ENCODE results near the gene MBP. TPM values are rescaled to one million over a fixed set of nuclear protein-coding genes. Genes with fewer than 3 reads are reported as not detected.
A peak's percentile ranks its signal among the peaks of the same experiment; 100 is the strongest.

The MBP gene
- polyA plus RNA-seq, 4 donors, result 14.3 to 34.3 (median 23.0) TPM

DNA sequence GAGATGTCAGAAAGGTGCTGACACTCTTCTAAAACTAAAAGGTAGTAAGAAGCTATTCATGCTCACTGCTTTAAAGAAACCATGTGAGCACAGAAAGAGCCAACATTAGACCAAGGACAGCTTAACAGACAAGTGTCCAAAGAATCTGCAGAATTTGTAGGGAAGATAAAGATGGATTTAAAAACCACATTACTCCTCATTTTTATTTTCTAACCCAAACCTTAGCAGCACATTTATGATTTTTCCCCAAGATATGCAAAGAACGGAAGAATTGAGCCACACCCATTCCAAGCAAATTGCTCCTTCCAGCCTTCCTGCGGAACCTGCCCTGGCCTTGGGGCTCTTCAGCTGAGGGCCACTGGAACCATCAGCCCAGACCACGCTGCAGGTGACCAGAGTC is 26.9 kb downstream of the MBP start:
- no peak for FAIRE-seq
- Histone ChIP-seq H3K4me3 (ENCODE audit: low read depth in 1 of 3, low read length in 3 of 3) (no peak overlapping the region), H3K9me3 (ENCODE audit: control insufficient read depth in 2 of 2, insufficient read depth in 1 of 2, low read depth in 1 of 2, low read length in 1 of 2) (no peaks in the 10 kb centered on the region), H3K4me1 (ENCODE audit: control insufficient read depth in 3 of 3, insufficient read depth in 2 of 3, low read depth in 1 of 3, low read length in 2 of 3) (peaks cover 23 to 41% (median 30%) of the 10 kb centered on the region in 3 donors), H3K27ac (ENCODE audit: low read depth in 1 of 3, low read length in 2 of 3) (peak overlapping the region in 2 of 3 donors; percentile 7 to 50), H3K36me3 (ENCODE audit: control insufficient read depth in 3 of 3, insufficient read depth in 2 of 3, low read depth in 1 of 3, low read length in 3 of 3) (peaks cover 0 to 42% (median 2%) of the 10 kb centered on the region in 3 donors), H3K27me3 (ENCODE audit: control insufficient read depth in 3 of 3, insufficient read depth in 3 of 3, low read length in 3 of 3) (no peaks in the 10 kb centered on the region)
- WGBS, 3 donors, result 61 to 76% (median 70%) methylated on average over 3 of the region's 3 CpGs
- DNase-seq, result no peak

DNA sequence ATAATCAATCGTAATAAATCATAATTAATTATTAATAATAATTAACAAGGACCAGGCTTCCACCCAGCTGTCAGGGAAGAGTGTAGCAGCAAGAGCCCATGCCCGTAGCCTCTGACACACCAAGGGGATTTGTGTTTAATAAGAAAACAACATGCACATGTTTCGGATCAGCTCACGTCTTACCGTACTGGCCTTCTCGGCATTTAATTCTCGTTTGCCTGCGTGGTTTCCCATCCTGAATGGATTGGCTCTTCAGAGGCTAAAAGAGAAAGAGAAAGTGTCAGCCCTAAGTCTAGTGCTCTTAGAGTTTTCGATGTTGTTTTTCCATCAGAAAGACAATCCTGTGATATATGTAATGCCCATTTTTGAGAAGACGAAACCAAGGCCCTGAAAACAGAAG is 27.6 kb downstream of the MBP start:
- peak overlapping the region in 1 of 3 donors; percentile 14 for H3K27ac ChIP-seq (ENCODE audit: low read depth in 1 of 3, low read length in 2 of 3)
- H3K27me3 ChIP-seq (ENCODE audit: control insufficient read depth in 3 of 3, insufficient read depth in 3 of 3, low read length in 3 of 3), result no peaks in the 10 kb centered on the region
- peaks cover 23 to 42% (median 30%) of the 10 kb centered on the region in 3 donors for H3K4me1 ChIP-seq (ENCODE audit: control insufficient read depth in 3 of 3, insufficient read depth in 2 of 3, low read depth in 1 of 3, low read length in 2 of 3)
- no peaks in the 10 kb centered on the region for H3K9me3 ChIP-seq (ENCODE audit: control insufficient read depth in 2 of 2, insufficient read depth in 1 of 2, low read depth in 1 of 2, low read length in 1 of 2)
- peaks cover 0 to 46% (median 2%) of the 10 kb centered on the region in 3 donors for H3K36me3 ChIP-seq (ENCODE audit: control insufficient read depth in 3 of 3, insufficient read depth in 2 of 3, low read depth in 1 of 3, low read length in 3 of 3)
- FAIRE-seq (no peak), DNase-seq (no peak)
- H3K4me3 ChIP-seq (ENCODE audit: low read depth in 1 of 3, low read length in 3 of 3), result no peak overlapping the region
- 66 to 78% (median 74%) methylated on average over 10 of the region's 10 CpGs for WGBS, 3 donors

DNA sequence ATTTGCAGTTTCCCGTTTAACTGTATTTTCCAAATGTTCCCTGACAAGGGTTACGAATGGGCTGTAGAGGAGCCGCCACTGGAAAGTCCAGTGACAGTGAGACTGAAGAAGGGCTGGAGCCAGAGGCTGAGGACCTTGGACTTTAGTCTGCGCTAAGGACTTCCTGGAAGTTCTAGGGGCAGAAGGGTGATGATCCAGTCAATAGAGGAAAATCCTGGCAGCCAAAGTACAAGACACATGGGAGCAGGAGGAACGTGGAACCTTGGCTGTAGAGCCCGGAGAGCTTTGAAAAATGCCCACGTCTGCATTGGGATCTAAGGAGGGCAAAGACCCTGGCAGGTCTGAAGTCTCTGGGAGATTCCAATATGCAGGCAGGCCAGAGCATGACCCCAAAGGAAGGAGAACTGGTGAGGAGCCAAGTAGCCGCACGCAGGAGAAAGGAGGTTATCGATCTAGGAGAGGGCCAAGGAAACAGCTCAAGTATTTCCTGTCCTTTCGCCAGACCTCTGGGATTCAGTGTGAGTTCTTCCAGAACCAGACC is 28.5 kb downstream of the MBP start:
- peak overlapping the region; percentile 60 to 68 (median 67) for H3K27ac ChIP-seq (ENCODE audit: low read depth in 1 of 3, low read length in 2 of 3)
- 48 to 63% (median 59%) methylated on average over 11 of the region's 11 CpGs for whole genome bisulfite sequencing, 3 donors
- H3K27me3 ChIP-seq (ENCODE audit: control insufficient read depth in 3 of 3, insufficient read depth in 3 of 3, low read length in 3 of 3), result no peaks in the 10 kb centered on the region
- DNase-seq (peak; percentile 63 to 91), FAIRE-seq (no peak)
- no peak overlapping the region for H3K4me3 ChIP-seq (ENCODE audit: low read depth in 1 of 3, low read length in 3 of 3)
- H3K9me3 ChIP-seq (ENCODE audit: control insufficient read depth in 2 of 2, insufficient read depth in 1 of 2, low read depth in 1 of 2, low read length in 1 of 2), result no peaks in the 10 kb centered on the region
- peaks cover 0 to 56% (median 2%) of the 10 kb centered on the region in 3 donors for H3K36me3 ChIP-seq (ENCODE audit: control insufficient read depth in 3 of 3, insufficient read depth in 2 of 3, low read depth in 1 of 3, low read length in 3 of 3)
- peaks cover 22 to 41% (median 30%) of the 10 kb centered on the region in 3 donors for H3K4me1 ChIP-seq (ENCODE audit: control insufficient read depth in 3 of 3, insufficient read depth in 2 of 3, low read depth in 1 of 3, low read length in 2 of 3)

DNA sequence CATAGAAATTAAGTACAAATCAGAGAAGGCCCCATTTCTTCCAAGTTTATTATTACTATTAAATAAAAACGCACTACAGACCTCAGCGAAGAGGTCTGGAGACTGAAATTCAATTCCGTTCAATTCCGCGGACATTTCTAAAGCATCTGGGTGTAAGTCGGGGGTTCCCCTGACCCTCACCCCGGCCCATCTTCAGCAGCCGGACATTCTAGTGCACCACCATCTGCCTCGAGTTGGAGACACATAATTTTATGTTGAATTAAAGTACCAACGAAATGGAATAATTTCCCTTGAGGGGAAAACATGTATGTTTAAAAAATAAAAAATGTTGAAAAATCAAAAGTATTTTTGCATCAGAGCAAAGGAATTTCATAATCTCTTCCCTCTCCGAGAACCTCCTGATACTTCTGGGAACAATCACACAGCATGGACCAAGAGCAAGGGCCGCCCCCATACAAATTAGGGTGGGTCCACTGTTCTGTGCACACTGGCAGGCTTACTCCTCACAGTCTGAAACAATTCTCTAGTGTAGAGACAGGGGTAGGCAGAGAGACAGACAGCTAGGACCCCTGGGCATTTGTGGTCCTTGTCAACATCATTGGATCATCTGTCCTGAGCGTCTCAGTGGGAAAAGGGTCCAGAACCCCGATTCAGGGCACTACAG is 29.3 kb downstream of the MBP start:
- H3K36me3 ChIP-seq (ENCODE audit: control insufficient read depth in 3 of 3, insufficient read depth in 2 of 3, low read depth in 1 of 3, low read length in 3 of 3), result peaks cover 0 to 56% (median 0%) of the 10 kb centered on the region in 3 donors
- no peak for FAIRE-seq
- peak overlapping the region; percentile 60 to 68 (median 67) for H3K27ac ChIP-seq (ENCODE audit: low read depth in 1 of 3, low read length in 2 of 3)
- DNase-seq, result no peak
- H3K4me1 ChIP-seq (ENCODE audit: control insufficient read depth in 3 of 3, insufficient read depth in 2 of 3, low read depth in 1 of 3, low read length in 2 of 3), result peaks cover 14 to 41% (median 28%) of the 10 kb centered on the region in 3 donors
- WGBS, 3 donors, result 80 to 86% (median 85%) methylated on average over 14 of the region's 14 CpGs
- H3K4me3 ChIP-seq (ENCODE audit: low read depth in 1 of 3, low read length in 3 of 3), result no peak overlapping the region
- no peaks in the 10 kb centered on the region for H3K9me3 ChIP-seq (ENCODE audit: control insufficient read depth in 2 of 2, insufficient read depth in 1 of 2, low read depth in 1 of 2, low read length in 1 of 2)
- H3K27me3 ChIP-seq (ENCODE audit: control insufficient read depth in 3 of 3, insufficient read depth in 3 of 3, low read length in 3 of 3), result no peaks in the 10 kb centered on the region

DNA sequence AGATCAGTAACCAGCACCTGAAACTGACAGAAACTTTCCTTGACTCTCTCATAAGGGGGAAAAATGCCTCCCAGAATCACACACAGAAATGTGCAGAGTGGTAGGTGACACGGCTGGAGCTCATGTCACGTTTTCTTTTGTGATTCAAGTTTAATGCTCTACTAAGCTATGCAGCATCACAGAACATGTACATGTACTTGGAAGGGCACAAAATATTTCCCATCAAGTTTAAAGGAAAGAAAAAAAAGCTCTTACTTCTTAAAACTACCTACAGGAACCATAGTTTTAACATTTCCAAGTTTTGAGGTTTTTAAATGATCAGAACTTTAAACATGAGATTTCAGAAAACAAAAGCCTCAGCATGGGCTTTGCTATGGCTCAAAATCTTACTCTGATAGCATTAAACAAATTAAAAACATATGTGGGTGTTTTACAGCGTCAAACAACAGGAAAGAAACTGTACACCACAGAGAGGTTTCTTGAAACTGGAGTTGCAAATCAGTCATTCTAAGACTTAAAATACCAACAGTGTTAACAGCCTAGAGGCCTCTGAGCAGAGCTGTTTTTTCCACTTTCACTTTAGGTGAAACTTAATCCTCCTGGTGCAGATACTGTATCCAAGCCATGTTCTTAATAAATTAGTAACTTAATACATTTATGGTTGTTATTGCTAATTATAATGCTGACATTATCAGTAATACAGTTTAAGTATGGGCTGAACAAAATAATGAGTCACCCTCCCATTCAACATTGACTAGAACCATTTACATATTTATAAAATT is 30.1 kb downstream of the MBP start:
- Histone ChIP-seq H3K27me3 (ENCODE audit: control insufficient read depth in 3 of 3, insufficient read depth in 3 of 3, low read length in 3 of 3) (no peaks in the 10 kb centered on the region), H3K27ac (ENCODE audit: low read depth in 1 of 3, low read length in 2 of 3) (peak overlapping the region; percentile 0 to 93 (median 84)), H3K36me3 (ENCODE audit: control insufficient read depth in 3 of 3, insufficient read depth in 2 of 3, low read depth in 1 of 3, low read length in 3 of 3) (peaks cover 0 to 58% (median 0%) of the 10 kb centered on the region in 3 donors), H3K9me3 (ENCODE audit: control insufficient read depth in 2 of 2, insufficient read depth in 1 of 2, low read depth in 1 of 2, low read length in 1 of 2) (no peaks in the 10 kb centered on the region), H3K4me3 (ENCODE audit: low read depth in 1 of 3, low read length in 3 of 3) (no peak overlapping the region), H3K4me1 (ENCODE audit: control insufficient read depth in 3 of 3, insufficient read depth in 2 of 3, low read depth in 1 of 3, low read length in 2 of 3) (peaks cover 14 to 39% (median 28%) of the 10 kb centered on the region in 3 donors)
- peak; percentile 91 for FAIRE-seq
- WGBS, 3 donors, result 30 to 40% (median 34%) methylated on average over 3 of the region's 3 CpGs
- DNase-seq, result peak; percentile 37 to 72

DNA sequence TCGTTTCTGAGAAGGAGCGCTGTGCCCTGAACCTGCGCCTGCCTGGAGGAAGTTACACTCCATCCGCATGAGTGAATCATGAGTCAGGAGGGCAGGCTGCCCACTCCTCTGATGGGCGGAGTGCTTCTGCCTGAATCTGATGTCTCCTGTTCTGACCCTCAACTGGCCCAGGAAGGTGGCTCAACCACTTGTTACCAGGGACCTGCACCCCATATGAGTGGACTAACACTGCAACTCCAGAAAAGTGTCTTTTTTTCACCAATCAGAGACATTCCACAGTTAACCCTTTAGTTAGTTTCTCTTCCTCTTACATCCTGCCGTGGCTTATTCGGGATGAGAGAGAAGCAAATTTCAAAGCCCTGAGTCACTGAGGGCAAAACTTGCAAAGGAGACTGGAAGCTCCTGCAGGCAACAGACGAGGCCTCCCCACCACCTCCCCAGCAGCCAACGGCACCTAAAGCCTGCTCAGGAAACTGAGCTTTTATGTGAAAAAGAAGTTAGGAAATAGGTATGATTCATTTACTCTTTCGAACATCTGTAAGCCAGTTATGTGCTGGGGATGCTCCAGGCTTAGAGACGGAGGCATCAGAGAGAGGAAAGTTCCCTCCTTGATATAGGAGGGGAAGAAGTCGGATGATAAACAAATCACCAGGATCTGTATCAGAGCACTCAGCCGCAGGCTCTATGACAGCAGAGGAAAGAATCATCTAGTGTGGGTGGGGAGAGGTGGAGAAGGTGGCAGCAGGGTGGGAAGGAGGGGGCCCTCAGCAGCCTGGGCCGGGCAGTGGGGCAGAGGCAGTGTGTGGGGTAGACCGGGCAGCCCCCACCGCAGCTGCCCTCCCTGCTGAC is 30.9 kb downstream of the MBP start:
- no peak overlapping the region for H3K4me3 ChIP-seq (ENCODE audit: low read depth in 1 of 3, low read length in 3 of 3)
- peaks cover 0 to 65% (median 0%) of the 10 kb centered on the region in 3 donors for H3K36me3 ChIP-seq (ENCODE audit: control insufficient read depth in 3 of 3, insufficient read depth in 2 of 3, low read depth in 1 of 3, low read length in 3 of 3)
- H3K4me1 ChIP-seq (ENCODE audit: control insufficient read depth in 3 of 3, insufficient read depth in 2 of 3, low read depth in 1 of 3, low read length in 2 of 3), result peaks cover 20 to 34% (median 27%) of the 10 kb centered on the region in 3 donors
- DNase-seq, result peak in 1 of 2 donors; percentile 41
- 41 to 77% (median 50%) methylated on average over 16 of the region's 16 CpGs for WGBS, 3 donors
- FAIRE-seq, result no peak
- peak overlapping the region; percentile 0 to 93 (median 84) for H3K27ac ChIP-seq (ENCODE audit: low read depth in 1 of 3, low read length in 2 of 3)
- no peaks in the 10 kb centered on the region for H3K27me3 ChIP-seq (ENCODE audit: control insufficient read depth in 3 of 3, insufficient read depth in 3 of 3, low read length in 3 of 3)
- H3K9me3 ChIP-seq (ENCODE audit: control insufficient read depth in 2 of 2, insufficient read depth in 1 of 2, low read depth in 1 of 2, low read length in 1 of 2), result no peaks in the 10 kb centered on the region

DNA sequence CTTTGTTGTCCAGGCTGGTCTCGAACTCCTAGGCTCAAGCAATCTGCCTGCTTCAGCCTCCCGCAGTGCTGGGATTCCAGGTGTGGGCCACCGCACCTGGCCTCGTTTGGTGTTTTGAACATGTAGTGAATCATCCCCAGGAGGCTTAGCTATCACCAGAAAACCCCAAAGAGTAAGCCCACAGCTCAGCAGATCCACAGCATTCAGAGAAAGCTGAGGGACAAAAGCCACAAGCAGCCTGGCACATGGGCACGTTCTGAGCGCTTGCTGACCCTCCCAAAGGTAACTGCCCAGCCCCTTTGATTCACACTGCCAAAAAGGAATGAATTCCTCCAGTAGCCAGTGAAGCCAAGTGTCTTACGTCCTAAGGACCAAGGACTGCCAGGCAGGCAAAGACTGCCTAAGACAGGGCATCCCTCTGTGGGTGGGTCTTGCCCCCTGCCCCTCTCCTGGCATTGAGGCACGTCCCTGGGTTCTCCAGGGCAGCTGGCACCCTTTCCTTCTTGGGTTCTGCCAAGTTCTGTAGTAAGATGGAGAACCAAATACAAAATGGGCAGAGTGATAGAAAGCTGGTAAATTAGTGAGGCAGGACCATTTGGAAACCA is 31.7 kb downstream of the MBP start:
- H3K27me3 ChIP-seq (ENCODE audit: control insufficient read depth in 3 of 3, insufficient read depth in 3 of 3, low read length in 3 of 3), result no peaks in the 10 kb centered on the region
- DNase-seq (no peak), FAIRE-seq (no peak)
- no peaks in the 10 kb centered on the region for H3K9me3 ChIP-seq (ENCODE audit: control insufficient read depth in 2 of 2, insufficient read depth in 1 of 2, low read depth in 1 of 2, low read length in 1 of 2)
- H3K36me3 ChIP-seq (ENCODE audit: control insufficient read depth in 3 of 3, insufficient read depth in 2 of 3, low read depth in 1 of 3, low read length in 3 of 3), result peaks cover 0 to 60% (median 2%) of the 10 kb centered on the region in 3 donors
- no peak overlapping the region for H3K4me3 ChIP-seq (ENCODE audit: low read depth in 1 of 3, low read length in 3 of 3)
- H3K27ac ChIP-seq (ENCODE audit: low read depth in 1 of 3, low read length in 2 of 3), result peak overlapping the region in 2 of 3 donors; percentile 42 to 93
- WGBS, 3 donors, result 61 to 81% (median 73%) methylated on average over 8 of the region's 8 CpGs
- H3K4me1 ChIP-seq (ENCODE audit: control insufficient read depth in 3 of 3, insufficient read depth in 2 of 3, low read depth in 1 of 3, low read length in 2 of 3), result peaks cover 20 to 29% (median 21%) of the 10 kb centered on the region in 3 donors

All from small intestine (tissue), 7 donors.